HG03575 (cell line): ENCODE data around the gene CGB8.

Experiments used
- ATAC-seq: cut with Tn5 transposase; IDR thresholded peaks from one replicate; pipeline ENCODE4 v1.9.1; 2021; ENCODE audit not compliant: unreplicated experiment, insufficient number of reproducible peaks, low FRiP score; ENCODE audit errors: extremely low read depth

CGB8 gene

DNA sequence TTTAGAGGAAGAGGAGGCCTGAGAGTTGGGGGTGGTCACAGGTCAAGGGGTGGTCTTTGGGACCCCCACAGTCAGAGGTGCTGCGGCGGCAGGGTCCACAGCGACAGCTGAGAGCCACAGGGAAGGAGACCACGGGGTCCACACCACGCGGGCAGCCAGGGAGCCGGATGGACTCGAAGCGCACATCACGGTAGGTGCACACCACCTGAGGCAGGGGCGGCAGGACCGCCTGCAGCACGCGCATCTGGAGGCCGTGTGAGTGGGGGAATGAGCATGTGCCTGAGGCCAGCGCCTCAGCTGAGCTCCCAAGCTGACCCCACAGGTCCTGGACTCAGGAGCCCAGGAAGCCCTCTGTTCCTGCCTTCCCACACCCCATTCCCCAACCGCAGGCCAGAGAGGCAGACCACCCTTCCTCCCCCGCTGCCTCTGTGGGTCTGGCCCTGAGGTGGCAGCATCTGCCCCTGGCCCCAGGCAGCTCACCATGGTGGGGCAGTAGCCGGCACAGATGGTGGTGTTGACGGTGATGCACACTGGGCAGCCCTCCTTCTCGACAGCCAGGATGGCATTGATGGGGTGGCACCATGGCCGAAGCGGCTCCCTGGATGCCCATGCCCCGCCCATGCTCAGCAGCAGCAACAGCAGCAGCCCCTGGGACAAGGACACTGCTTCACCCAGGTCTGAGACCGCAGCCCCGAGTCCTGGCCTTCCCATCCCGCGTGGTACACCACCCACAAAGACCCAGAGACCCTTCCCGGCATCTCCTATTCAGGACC is 32.7 kb downstream of the CGB8 start:
- ATAC-seq, result no peak

DNA sequence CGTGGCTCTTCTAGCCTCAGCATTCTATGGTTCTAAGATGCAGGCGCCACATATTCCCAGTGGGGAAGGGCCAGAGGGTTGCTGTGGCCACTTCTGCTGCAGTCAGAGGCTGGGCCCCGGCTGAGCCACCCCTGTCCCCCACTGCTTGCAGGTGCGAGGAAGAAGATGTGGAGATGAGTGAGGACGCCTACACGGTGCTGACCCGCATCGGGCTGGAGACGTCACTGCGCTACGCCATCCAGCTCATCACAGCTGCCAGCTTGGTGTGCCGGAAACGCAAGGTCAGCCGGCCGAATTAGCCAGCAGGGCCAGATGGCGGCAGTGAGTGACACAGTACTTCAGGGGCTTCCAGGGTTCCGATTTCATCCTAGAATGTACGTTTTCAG is 34.0 kb downstream of the CGB8 start:
- no peak for ATAC-seq

DNA sequence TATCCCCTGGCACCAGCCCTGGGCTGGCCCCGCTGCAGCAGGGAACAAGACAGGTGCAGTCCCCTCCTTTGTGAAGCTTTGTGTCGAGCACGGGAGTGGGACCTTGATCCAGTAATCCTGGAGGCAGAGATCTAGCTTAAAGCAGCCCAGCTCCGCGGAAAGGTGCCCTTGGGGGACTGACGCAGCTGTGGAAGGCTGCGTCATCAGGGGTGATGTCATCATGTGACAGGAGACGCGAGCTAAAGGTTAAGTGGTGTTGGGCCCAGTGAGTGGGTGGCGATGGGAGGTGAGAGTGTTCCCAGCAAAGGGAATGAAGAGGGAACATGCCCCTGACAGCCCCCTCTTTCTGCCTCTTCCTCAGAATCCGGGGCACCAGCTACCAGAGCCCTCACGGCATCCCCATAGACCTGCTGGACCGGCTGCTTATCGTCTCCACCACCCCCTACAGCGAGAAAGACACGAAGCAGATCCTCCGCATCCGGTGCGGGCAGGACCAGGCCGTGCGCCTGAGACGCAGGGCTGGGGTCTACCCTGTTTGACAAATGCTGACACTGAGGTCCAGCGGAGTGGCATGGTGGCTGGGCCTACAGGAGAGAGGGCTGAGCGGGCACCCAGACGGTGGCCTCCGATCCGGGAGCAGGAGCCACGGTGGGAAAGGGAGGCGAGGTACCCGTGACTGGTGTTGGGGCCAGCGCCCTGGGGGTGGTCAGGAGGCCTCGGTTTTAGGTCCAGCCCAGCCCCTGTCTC is 34.6 kb downstream of the CGB8 start:
- ATAC-seq, result no peak

DNA sequence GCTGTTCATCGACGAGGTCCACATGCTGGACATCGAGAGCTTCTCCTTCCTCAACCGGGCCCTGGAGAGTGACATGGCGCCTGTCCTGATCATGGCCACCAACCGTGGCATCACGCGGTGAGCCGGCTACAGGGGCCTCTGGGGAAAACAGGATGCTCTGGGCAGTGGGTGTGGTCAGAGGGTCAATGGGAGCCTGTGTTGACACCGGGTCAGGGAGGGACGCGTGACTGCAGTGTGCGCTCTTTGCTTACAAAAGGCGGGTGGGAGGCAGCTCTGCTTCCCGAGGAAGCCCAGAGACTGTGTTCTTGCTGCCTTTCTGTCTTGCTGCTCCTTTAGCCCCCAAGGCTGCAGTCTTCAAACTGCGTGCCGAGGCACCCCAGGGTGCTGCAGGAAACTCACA is 37.7 kb downstream of the CGB8 start:
- ATAC-seq, result no peak

DNA sequence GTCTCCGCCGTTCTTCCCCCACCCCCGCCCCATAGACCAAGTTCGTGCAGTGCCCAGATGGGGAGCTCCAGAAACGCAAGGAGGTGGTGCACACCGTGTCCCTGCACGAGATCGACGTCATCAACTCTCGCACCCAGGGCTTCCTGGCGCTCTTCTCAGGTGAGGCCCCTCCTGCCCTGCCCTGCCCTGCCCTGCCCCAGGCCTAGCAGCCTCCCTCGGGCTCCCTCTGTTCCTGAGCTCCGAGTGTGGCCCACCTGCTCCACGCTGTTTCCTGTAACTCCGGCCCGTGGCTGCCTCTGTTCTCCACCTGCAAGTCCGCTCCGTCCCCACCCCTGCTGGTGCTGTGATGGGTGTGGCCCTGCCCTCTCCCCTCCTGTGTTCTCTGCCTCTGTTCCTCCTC is 38.5 kb downstream of the CGB8 start:
- ATAC-seq, result no peak

DNA sequence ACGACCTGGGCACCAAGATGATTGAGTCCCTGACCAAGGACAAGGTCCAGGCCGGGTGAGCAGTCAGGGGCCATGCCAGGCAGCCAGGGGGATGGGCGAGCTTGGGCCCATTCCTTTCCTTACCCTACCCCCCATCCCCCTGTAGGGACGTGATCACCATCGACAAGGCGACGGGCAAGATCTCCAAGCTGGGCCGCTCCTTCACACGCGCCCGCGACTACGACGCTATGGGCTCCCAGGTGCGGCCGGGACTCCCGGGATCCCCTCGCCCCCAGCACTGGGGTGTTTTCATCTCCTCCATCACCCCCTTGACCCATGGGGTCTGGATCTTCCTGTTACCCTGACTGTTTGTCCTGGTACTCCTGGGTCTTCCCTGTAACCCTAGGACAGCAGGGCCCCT is 39.1 kb downstream of the CGB8 start:
- ATAC-seq, result no peak

DNA sequence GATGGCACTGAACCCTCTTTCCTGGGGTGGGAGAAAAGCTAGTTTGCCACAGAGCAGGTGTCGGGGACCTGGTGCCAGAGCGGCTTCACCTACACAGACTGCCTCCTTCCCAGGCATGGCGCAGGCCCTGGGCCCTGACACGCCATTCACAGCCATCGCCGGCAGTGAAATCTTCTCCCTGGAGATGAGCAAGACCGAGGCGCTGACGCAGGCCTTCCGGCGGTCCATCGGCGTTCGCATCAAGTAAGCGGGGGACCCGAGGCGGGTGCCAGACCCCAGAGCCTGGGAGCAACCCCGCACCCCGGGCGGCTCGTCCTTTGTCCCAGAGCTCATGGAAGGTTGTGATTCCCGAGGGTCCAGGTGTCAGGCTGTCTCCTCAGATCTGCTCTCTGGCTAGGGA is 42.0 kb downstream of the CGB8 start:
- ATAC-seq, result no peak

DNA sequence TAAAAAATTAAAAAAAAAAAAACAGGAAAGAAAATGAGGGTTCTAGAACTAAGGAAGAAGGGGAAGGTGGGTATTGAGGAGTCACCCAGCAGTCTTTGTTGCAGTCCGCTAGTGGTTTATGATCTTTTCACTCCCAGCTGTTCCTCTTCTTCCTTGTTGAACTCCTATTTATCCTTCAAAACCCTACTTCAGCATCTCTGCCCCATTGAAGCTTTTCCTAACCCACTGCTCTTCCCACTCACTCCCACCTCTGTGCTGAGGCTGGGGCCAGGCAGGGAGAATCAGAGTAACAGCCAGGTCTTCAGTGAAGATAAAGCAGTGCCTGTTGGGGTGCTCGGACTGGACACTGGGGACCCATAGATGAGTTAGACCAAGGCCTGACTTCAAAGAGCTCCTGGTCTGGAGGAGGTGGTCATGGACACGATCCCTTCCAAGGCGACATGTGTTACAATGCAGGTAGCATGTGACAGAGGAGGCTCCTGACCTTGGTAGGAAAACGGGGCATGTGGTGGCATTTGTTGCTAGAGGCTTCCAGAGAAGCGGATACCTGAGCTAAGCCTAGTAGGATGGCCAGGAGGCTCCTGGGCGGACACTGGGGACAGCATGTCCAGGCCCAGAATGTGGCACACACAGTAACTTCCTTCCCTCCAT is 43.8 kb downstream of the CGB8 start:
- no peak for ATAC-seq

DNA sequence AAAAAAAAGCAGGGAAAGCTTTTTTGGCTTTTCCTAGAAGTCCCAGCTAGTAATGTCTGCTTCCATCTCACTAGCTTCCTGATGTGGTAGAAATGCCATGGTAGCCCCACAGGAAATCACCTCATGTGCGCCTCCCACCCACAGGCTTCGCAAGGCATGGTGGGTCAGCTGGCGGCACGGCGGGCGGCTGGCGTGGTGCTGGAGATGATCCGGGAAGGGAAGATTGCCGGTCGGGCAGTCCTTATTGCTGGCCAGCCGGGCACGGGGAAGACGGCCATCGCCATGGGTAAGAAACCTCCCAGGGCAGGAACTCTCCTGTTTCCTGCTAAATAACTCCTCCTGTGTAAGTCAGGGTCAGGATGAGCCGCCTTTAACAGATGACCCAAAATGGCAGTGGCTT is 44.8 kb downstream of the CGB8 start:
- no peak for ATAC-seq

DNA sequence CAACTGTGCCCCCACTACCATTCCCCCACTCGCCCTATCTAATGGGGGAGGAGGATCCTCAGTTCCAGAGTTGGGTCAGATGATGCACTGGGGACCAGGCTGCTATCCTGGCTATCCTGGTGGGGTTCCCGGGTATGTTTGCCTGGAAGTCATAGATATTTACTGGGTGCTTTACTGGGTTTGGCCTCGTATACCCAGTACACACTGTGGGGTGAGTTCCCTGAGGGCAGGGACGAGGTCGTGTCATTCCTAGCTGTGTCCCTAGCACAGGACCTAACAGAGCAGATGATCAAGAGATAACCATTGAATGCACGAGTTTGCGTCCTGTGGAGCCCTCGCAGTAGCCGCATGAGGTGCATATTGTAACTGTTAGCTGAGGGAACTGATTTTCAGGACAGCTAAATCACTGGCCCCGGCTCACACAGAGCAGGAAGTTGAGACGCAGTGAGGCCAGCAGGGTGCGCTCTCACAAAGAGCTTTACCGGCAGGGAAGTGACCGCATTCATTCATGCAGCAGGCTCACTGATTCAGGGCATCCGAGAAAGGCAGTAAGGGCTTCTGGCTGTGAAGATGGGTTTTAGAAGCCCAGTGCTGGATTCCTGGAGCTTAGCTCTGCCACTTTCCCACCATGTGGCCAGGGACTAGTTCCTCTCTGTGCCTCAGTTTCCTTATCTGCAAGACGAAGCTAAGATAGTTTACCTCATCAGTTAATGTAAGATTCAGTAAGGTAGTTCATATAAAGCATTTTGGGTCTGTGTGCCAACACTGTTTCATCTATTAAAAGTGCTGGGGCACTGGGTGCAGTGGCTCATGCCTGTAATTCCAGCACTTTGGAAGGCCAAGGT is 49.2 kb downstream of the CGB8 start:
- no peak for ATAC-seq

DNA sequence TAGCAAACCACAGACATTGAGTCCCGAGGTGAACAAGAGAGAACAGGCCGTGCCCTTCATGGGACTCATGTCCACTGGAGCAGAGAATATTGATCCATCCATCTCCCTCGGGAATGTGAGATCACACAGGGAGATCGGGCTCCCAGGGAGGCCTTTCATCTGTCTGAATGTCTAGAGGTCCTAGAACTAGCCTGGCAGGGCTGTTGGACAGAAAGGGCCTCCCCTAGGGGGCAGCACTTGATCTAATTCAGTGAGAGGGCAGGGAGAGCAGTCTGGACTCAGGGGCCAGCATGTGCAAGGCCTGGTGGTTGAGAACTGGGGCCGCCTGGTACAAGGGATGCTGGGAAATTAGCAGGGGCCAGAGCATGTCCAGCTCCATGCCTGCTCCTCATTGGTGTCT is 50.9 kb downstream of the CGB8 start:
- no peak for ATAC-seq
